Thyroid gland (tissue), 4 donors: ENCODE results near the gene ERF. TPM values are rescaled to one million over a fixed set of nuclear protein-coding genes. Genes with fewer than 3 reads are reported as not detected.

ENCODE experiments used
- DNase-seq, 2 donors: peaks; one replicate each; pipeline ENCODE4 v3.0.0-alpha.2; 2019
- H3K27ac ChIP-seq, 3 donors: fragments of 200-600 bp; sonication (generic); 1 replicate in 2 of 3; 2 replicates in 1 of 3; pipeline ENCODE4 v1.5.1; 2016 to 2019; ENCODE audit warnings: mild to moderate bottlenecking in 1 of 3, moderate library complexity in 1 of 3
- H3K27me3 ChIP-seq: fragments of 200-600 bp; sonication (generic); one replicate; pipeline ENCODE4 v1.5.1; 2019
- H3K36me3 ChIP-seq, 2 donors: fragments of 200-600 bp; sonication (generic); one replicate each; pipeline ENCODE4 v1.5.1; 2016 to 2019
- H3K4me1 ChIP-seq, 2 donors: fragments of 200-600 bp; sonication (generic); one replicate each; pipeline ENCODE4 v1.5.1; 2017 to 2019
- H3K4me3 ChIP-seq, 3 donors: fragments of 200-600 bp; sonication (generic); replicated peaks in 1 of 3; 1 replicate in 2 of 3; 2 replicates in 1 of 3; pipeline ENCODE4 v1.5.1; 2016; ENCODE audit warnings: mild to moderate bottlenecking in 1 of 3
- H3K9me3 ChIP-seq: fragments of 200-600 bp; sonication (generic); one replicate; pipeline ENCODE4 v1.5.1; 2017
- POLR2A ChIP-seq, 2 donors: fragments of 450-650 bp; IDR thresholded peaks; one replicate each; pipeline ENCODE4 v1.6.1; 2017; ENCODE audit warnings: antibody characterized with exemption in 2 of 2, mild to moderate bottlenecking in 2 of 2, moderate library complexity in 1 of 2
- WGBS, 2 donors: methylation state at CpG; one replicate each; pipeline ENCODE4 v1.1.5; 2017; 5-methylcytosine and 5-hydroxymethylcytosine counted together
- intact Hi-C: fragments of 100-400 bp; cut with DNase I; formaldehyde crosslinking; loops from one replicate; pipeline ENCODE4 v1.15.1; 2023
- total RNA-seq, 4 donors: library from RNA; depleted of rRNA; stranded (reverse); fragments of >200 nt; gene quantifications; one replicate each; pipeline ENCODE4 v1.2.3, GENCODE V29; 2016
- TF ChIP-seq, protein P1 (sequence below), 6 experiments: fragments of 200-600 bp in 3 of 6; fragments of 450-650 bp in 3 of 6; sonication (generic) in 3 of 6; IDR thresholded peaks; one replicate each; pipeline ENCODE4 v1.5.1; 2016 to 2019; ENCODE audit warnings: antibody characterized with exemption in 6 of 6, mild to moderate bottlenecking in 2 of 6, inconsistent platforms in 1 of 6, moderate library complexity in 1 of 6

Gene ERF
- total RNA-seq, 4 donors from 2014 or later, result 27.5 to 50.2 (median 39.2) TPM

DNA sequence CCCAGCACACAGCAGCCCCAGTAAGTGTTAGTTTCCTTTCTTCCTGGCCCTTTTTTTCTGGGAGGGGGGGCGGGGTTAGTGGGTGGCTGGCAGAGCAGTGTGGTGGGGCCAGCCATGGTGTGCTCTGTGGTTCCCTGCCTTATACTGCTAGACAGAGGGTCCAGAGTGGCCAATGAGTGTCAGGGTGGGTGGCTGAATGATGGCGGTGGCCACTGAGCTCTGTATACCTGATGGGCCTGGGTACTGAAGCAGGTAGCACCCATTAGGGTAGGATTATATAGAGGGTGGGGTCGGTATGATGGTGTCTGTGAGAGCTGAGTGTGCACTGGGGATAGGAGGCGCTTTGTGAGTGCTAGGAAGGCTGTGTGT is 27.9 kb upstream of the ERF start:
- DNase-seq, result no peak
- Histone ChIP-seq H3K27ac (peak overlapping the region; percentile 85 to 97 (median 93)), H3K4me3 (peak overlapping the region in 1 of 3 donors; percentile 26), H3K4me1 (peaks cover 72 to 73% of the 10 kb centered on the region in 2 donors), H3K36me3 (peaks cover 9% of the 10 kb centered on the region in 2 donors), H3K27me3 (no peaks in the 10 kb centered on the region), H3K9me3 (no peaks in the 10 kb centered on the region)
- 53 to 58% methylated on average over 3 to 4 of the region's 4 CpGs for WGBS, 2 donors
- intact Hi-C loops, result no loop called here
- TF ChIP-seq POLR2A (IDR thresholded peaks at IDR 0.05), result no peak
- TF ChIP-seq, protein P1, sequence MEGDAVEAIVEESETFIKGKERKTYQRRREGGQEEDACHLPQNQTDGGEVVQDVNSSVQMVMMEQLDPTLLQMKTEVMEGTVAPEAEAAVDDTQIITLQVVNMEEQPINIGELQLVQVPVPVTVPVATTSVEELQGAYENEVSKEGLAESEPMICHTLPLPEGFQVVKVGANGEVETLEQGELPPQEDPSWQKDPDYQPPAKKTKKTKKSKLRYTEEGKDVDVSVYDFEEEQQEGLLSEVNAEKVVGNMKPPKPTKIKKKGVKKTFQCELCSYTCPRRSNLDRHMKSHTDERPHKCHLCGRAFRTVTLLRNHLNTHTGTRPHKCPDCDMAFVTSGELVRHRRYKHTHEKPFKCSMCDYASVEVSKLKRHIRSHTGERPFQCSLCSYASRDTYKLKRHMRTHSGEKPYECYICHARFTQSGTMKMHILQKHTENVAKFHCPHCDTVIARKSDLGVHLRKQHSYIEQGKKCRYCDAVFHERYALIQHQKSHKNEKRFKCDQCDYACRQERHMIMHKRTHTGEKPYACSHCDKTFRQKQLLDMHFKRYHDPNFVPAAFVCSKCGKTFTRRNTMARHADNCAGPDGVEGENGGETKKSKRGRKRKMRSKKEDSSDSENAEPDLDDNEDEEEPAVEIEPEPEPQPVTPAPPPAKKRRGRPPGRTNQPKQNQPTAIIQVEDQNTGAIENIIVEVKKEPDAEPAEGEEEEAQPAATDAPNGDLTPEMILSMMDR (IDR thresholded peaks at IDR 0.05), result no peak

DNA sequence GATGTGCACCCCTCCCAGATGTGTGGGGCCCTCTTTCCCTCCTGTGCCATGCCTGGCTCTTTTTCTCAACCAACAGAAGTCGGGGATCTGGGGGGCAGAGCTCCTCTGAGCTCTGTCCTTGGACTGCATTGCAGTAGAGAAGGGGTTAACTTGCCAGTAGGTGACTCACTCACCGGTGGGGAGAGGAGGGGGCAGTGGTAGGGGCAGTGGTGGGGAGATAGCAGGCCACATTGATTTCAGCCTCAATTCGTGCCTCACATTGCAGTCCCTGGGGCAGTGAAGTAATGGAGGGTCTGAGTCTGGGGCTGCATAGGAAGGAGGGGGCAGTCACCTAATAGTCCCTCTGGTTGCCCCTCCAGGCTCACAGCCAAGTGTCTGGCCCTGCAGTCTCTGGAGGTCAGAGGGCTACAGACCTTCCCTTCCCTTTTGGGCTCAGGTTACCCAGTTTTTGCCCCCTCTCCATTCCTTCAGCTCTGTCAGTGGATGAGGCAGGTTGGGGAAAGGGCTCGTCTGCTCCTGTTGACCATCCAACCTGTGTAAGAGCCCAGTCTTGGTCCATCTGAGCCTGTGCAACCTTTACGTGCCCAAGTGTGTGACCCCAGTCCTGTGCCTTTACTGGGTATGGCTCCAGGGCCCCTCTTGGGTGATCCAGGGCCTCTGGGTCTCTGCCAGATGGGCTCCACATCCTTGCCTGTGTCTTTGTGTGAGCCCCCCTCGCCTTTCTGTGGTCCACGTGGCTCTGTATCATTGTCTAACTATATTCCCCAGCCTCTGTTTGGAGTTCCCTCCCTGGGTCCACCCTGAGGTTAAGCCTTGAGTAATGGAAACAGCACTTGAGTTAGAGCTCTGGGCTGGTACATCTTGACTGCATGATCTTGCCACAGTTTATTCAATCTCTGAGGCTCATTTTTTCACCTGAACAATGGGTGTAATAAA is 27.2 kb upstream of the ERF start:
- intact Hi-C loops, result no loop called here
- no peak for DNase-seq
- Histone ChIP-seq H3K9me3 (no peaks in the 10 kb centered on the region), H3K4me1 (peaks cover 73 to 78% of the 10 kb centered on the region in 2 donors), H3K27ac (peak overlapping the region; percentile 89 to 97 (median 93)), H3K36me3 (peaks cover 2% of the 10 kb centered on the region in 2 donors), H3K4me3 (peak overlapping the region in 1 of 3 donors; percentile 82), H3K27me3 (no peaks in the 10 kb centered on the region)
- TF ChIP-seq, protein P1 (IDR thresholded peaks at IDR 0.05), result no peak
- TF ChIP-seq POLR2A (IDR thresholded peaks at IDR 0.05), result no peak
- 33 to 43% methylated on average over 7 of the region's 7 CpGs for WGBS, 2 donors

DNA sequence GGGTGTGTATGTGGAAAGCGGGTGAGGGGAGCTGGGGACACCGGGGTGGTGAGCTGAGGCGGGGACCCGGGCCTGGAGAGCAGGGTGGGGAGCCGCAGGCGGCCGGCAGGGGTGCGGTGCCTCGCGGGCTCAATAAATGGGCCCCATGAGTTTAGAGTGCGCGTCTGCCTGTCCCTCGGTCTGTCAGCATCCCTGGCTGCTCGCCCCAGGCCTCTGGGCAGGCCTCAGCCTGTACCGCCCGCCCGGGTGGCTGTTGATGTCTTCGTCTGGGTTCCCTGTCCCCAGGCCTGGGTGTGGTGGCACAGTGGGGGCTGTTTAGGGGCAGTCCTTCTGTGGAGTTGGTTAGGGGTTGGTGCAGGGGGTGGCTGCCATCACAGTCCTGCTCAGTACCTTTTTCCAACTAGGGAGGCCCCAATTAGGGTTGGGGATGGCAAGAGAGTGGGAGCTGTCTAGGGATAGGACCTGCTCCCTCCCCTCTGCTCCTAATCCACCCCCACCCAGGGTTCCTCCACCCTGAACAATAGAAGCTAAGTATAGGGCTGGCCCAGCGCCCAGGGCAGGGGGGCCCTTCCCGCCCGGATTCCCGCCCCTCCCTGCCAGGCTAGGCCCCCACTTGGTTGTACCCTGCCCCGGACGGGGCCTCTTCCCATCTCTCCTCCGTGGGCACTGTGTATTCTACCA is 26.4 kb upstream of the ERF start:
- intact Hi-C loops, result no loop called here
- Histone ChIP-seq H3K4me3 (peak overlapping the region in 1 of 3 donors; percentile 82), H3K36me3 (no peaks in the 10 kb centered on the region), H3K27me3 (no peaks in the 10 kb centered on the region), H3K9me3 (no peaks in the 10 kb centered on the region), H3K4me1 (peaks cover 67 to 72% of the 10 kb centered on the region in 2 donors), H3K27ac (peak overlapping the region; percentile 89 to 97 (median 93))
- DNase-seq, result peak; percentile 42 to 51
- TF ChIP-seq, protein P1 (IDR thresholded peaks at IDR 0.05), result no peak
- TF ChIP-seq POLR2A (IDR thresholded peaks at IDR 0.05), result no peak
- 34 to 39% methylated on average over 9 to 10 of the region's 25 CpGs for WGBS, 2 donors

DNA sequence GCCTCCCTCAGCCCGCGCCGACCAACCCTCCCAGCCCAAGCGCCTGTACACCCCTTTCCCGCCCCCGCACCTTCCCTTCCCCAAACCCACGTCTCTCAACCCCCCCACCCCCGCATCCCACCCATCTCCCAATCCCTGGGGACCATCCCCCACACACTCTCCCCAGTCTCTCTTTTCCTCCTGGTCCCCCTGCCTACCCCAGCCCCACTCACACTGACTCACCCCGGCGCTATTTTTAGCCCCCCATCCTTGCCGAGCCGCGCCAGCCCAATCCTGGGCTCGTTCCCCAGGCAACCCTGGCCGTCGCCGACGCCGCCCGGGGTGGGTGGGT is 25.9 kb upstream of the ERF start:
- WGBS, 2 donors, result 1 to 5% methylated on average over 12 to 18 of the region's 20 CpGs
- no peaks in the 10 kb centered on the region for H3K36me3 ChIP-seq
- peak in 1 of 2 donors; percentile 36 for DNase-seq
- peak overlapping the region; percentile 89 to 97 (median 93) for H3K27ac ChIP-seq
- no peak for TF ChIP-seq POLR2A (IDR thresholded peaks at IDR 0.05)
- TF ChIP-seq, protein P1 (IDR thresholded peaks at IDR 0.05), result no peak
- no peaks in the 10 kb centered on the region for H3K27me3 ChIP-seq
- intact Hi-C loops, result no loop called here
- peak overlapping the region; percentile 68 to 82 (median 76) for H3K4me3 ChIP-seq
- peaks cover 62 to 67% of the 10 kb centered on the region in 2 donors for H3K4me1 ChIP-seq
- H3K9me3 ChIP-seq, result no peaks in the 10 kb centered on the region
